Ovary (tissue), 9 donors: Measurements from ENCODE around the gene SPG7. TPM values are rescaled to one million over a fixed set of nuclear protein-coding genes. Genes with fewer than 3 reads are reported as not detected.

Experiments used
- DNase-seq, 5 donors: peaks; one replicate each; pipeline ENCODE4 v3.0.0-alpha.2; 2019 to 2020
- H3K27ac ChIP-seq, 2 donors: fragments of 200-600 bp; one replicate each; pipeline versions ENCODE4 v1.5.1 to v1.8.0; 2019 to 2022
- H3K27me3 ChIP-seq: fragments of 200-600 bp; one replicate; pipeline ENCODE4 v1.8.0; 2022
- H3K36me3 ChIP-seq: fragments of 200-600 bp; sonication (generic); one replicate; pipeline ENCODE4 v1.5.1; 2019
- H3K4me1 ChIP-seq: one replicate; pipeline ENCODE4 v1.8.1; 2013; ENCODE audit warnings: mild to moderate bottlenecking, moderate library complexity; ENCODE audit not compliant: insufficient read depth
- H3K4me3 ChIP-seq: fragments of 200-600 bp; sonication (generic); one replicate; pipeline ENCODE4 v1.5.1; 2017
- H3K9me3 ChIP-seq, 2 donors: fragments of 200-600 bp in 1 of 2; sonication (generic) in 1 of 2; one replicate each; pipeline versions ENCODE4 v1.5.1 to v1.8.1; 2013 to 2019; ENCODE audit warnings: mild to moderate bottlenecking in 1 of 2, moderate library complexity in 1 of 2
- EP300 ChIP-seq: sonication (generic); formaldehyde crosslinking; IDR thresholded peaks from one replicate; pipeline ENCODE4 v1.6.1; 2017; ENCODE audit warnings: antibody characterized with exemption
- POLR2A ChIP-seq: fragments of 450-650 bp; IDR thresholded peaks from one replicate; pipeline ENCODE4 v1.6.1; 2017; ENCODE audit warnings: antibody characterized with exemption, mild to moderate bottlenecking, moderate library complexity
- WGBS, 3 donors: extraction: QIAGEN DNeasy Blood & Tissue Kit in 1 of 3; methylation state at CpG; one replicate each; pipeline versions ENCODE4 v1.1.5 to v1.1.7; 2013 to 2017; 5-methylcytosine and 5-hydroxymethylcytosine counted together
- intact Hi-C, 4 donors: fragments of 100-400 bp; cut with DNase I; formaldehyde crosslinking; loops; one replicate each; pipeline versions ENCODE4 v1.11.0 to v1.15.1; 2022 to 2023
- polyA plus RNA-seq, 2 donors: library from polyadenylated mRNA; stranded (reverse); fragments of 200-250 nt in 1 of 2; fragments of 350-450 nt in 1 of 2; fragmentation: Illumina TruSeq in 1 of 2; extraction: RNeasy Lipid Tissue Mini Kit (QIAGEN cat#74804) in 1 of 2; gene quantifications; one replicate each; pipeline ENCODE4 v1.2.3, GENCODE V29; 2013 to 2014
- total RNA-seq, 7 donors: library from RNA; depleted of rRNA in 2 of 7; stranded (reverse); fragments of >200 nt in 2 of 7; fragmentation: NEBNext Ultra II Directional in 3 of 7; extraction: Animal tissue kit (Norgen Biotek cat#: 25700) in 3 of 7; gene quantifications; one replicate each; pipeline versions ENCODE4 v1.1.0 to v1.2.4, GENCODE V29; 2016 to 2023
- TF ChIP-seq, protein P1 (sequence below), 3 donors: fragments of 450-650 bp in 2 of 3; fragments of 200-600 bp in 1 of 3; IDR thresholded peaks; one replicate each; pipeline versions ENCODE4 v1.5.1 to v1.8.0; 2016 to 2022; ENCODE audit warnings: antibody characterized with exemption in 3 of 3, mild to moderate bottlenecking in 1 of 3
- donor health status: DM: no; HTN: no; CAD: no; lungs with moderate emphysema.
- donor health status: DM: no; HTN: no; CAD: no.
- donor health status: Bipolar disorder and iron deficiency.
- donor health status: DM: yes; HTN: yes; CAD: no.
- donor health status: DM: no; HTN: no; CAD: no.
- donor health status: DM: yes; HTN: yes; CAD: no.

Gene SPG7
- total and polyA plus RNA-seq, 9 donors, result 48.9 to 145 (median 92.2) TPM

DNA sequence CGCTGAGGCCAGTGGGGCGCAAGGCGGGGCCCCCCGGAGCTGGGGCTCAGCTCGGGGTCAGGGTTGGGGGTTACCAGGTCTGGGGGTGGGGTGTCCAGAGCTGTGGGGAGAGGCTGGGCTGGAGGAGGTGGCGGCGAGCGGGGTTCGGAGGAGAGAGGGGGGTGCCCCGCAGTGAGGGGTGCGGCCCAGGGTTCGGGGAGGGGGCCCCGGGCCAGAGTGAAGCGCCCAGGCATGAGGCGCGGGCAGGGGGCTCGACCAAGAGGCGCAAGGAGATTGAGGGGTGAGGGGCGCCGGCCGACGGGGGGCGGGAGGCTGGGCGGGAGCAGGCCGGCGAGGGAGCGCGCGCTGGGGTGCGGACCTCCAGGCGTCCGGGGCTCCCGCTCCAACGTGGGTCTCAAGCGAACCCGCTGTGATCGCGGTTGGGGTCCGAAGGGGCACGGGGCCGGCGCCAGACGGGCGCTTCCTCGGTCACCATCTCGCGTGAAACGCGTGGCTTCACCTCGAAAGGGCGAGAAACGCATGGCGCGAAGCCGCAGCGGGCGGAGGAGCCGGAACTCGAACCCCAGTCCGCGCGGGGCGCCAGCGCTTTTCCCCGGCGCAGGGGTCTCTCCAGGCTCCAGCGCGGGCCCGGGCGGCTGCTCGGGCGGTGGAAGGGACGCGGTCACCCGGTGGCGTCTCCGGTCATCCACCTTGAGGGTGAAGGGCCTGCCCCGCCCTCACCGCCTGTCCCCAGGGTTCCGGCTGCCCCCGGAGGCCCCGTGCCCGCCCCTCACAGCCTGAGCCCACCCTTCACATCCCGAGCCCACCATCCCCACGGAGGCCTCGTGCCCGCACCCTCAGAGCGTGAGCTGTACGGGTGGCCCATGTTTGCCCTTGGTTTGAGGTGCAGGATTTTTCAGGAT, 68.2 kb downstream of the SPG7 start:
- DNase-seq, result no peak
- TF ChIP-seq EP300 (no peak), POLR2A (no peak)
- TF ChIP-seq, protein P1, sequence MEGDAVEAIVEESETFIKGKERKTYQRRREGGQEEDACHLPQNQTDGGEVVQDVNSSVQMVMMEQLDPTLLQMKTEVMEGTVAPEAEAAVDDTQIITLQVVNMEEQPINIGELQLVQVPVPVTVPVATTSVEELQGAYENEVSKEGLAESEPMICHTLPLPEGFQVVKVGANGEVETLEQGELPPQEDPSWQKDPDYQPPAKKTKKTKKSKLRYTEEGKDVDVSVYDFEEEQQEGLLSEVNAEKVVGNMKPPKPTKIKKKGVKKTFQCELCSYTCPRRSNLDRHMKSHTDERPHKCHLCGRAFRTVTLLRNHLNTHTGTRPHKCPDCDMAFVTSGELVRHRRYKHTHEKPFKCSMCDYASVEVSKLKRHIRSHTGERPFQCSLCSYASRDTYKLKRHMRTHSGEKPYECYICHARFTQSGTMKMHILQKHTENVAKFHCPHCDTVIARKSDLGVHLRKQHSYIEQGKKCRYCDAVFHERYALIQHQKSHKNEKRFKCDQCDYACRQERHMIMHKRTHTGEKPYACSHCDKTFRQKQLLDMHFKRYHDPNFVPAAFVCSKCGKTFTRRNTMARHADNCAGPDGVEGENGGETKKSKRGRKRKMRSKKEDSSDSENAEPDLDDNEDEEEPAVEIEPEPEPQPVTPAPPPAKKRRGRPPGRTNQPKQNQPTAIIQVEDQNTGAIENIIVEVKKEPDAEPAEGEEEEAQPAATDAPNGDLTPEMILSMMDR (IDR thresholded peaks at IDR 0.05), result no peak
- H3K4me3 ChIP-seq, result no peak overlapping the region
- no peak overlapping the region for H3K27ac ChIP-seq
- H3K4me1 ChIP-seq, result peaks cover 2% of the 10 kb centered on the region
- H3K9me3 ChIP-seq, result no peaks in the 10 kb centered on the region
- no peaks in the 10 kb centered on the region for H3K27me3 ChIP-seq
- intact Hi-C loops, result no loop called here
- 10 to 26% (median 18%) methylated on average over 55 to 89 of the region's 89 CpGs for WGBS, 3 donors
- no peaks in the 10 kb centered on the region for H3K36me3 ChIP-seq

DNA sequence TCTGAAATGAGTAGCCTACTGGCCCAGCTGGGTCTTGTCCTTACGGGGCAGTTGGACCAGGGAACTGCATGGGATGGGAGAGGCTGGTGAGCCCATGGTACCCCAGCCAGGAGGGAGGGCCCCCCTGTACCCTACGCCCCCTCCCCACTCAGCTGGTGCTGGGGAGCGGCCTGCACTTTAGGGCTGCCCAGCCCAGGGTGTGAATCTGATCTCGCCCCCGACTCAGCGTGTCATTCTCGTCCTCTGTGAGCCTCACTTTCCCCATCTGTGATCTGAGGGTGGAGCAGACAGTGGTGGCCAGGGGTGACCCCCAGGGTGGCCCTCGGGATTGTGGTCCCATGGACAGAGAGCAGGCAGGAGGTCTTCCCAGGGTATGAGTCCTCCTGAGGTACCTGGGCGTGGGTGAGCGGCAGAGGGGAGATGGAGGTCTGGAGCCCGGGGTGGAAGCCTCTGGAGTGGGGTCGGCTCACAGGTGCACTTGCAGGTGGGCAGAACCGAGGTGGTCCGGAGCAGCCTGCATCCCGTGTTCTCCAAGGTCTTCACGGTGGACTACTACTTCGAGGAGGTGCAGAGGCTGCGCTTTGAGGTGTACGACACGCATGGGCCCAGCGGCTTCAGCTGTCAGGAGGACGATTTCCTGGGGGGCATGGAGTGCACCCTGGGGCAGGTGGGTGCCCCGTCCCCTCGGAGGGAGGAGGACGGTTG, 69.0 kb downstream of the SPG7 start:
- DNase-seq, result no peak
- WGBS, 3 donors, result 81 to 86% (median 84%) methylated on average over 25 of the region's 25 CpGs

DNA sequence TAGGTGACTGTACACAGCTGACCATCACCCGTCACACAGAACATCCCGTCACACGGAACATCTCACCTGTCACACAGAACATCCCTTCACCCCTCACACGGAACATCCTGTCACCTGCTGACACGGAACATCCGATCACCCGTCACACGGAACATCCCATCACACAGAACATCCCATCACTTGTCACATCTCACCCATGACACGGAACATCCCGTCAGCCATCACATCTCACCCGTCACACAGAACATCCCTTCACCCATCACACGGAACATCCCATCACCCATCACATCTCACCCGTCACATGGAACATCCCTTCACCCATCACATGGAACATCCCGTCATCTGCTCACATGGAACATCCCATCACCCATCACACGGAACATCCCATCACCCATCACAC, 71.1 kb downstream of the SPG7 start:
- intact Hi-C loops, result no loop called here
- no peak overlapping the region for H3K27ac ChIP-seq
- no peaks in the 10 kb centered on the region for H3K9me3 ChIP-seq
- TF ChIP-seq, protein P1 (IDR thresholded peaks at IDR 0.05), result no peak
- no peak for TF ChIP-seq POLR2A
- no peak for TF ChIP-seq EP300
- H3K27me3 ChIP-seq, result no peaks in the 10 kb centered on the region
- DNase-seq, result no peak
- H3K4me3 ChIP-seq, result no peak overlapping the region
- WGBS, 3 donors, result 88 to 93% (median 90%) methylated on average over 15 of the region's 15 CpGs
- H3K36me3 ChIP-seq, result no peaks in the 10 kb centered on the region
- peaks cover 2% of the 10 kb centered on the region for H3K4me1 ChIP-seq

More for the DNA sequence above, 69.0 kb downstream of the SPG7 start:
- H3K27ac ChIP-seq, result no peak overlapping the region
- intact Hi-C loops, result no loop called here
- H3K9me3 ChIP-seq, result no peaks in the 10 kb centered on the region
- H3K36me3 ChIP-seq, result no peaks in the 10 kb centered on the region
- TF ChIP-seq EP300 (no peak), POLR2A (no peak)
- TF ChIP-seq, protein P1 (IDR thresholded peaks at IDR 0.05), result no peak
- H3K4me1 ChIP-seq, result peaks cover 2% of the 10 kb centered on the region
- H3K4me3 ChIP-seq, result no peak overlapping the region
- no peaks in the 10 kb centered on the region for H3K27me3 ChIP-seq

DNA sequence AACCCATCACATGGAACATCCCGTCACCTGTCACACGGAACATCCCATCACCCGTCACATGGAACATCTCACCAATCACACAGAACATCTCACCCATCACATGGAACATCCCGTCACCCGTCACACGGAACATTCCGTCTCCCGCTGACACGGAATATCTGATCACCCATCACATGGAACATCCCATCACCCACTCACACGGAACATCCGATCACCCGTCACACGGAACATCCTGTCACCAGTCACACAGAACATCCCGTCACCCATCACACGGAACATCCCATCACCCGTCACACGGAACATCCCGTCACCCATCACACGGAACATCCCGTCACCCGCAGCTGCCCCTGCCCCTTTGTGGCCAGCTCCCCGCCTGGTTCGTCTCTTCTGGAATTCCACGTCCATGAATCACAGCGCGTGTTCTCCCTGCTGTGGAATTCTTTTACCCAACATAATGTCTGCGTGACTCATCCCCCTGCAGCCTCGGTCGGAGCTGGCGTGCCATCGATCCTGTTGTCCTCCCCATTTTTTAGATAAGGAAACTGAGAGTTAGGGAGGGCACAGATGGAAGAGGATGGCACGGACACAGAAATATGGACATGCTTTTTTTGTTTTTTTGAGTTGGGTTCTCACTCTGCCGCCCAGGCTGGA, 73.0 kb downstream of the SPG7 start:
- 60 to 76% (median 71%) methylated on average over 33 of the region's 33 CpGs for WGBS, 3 donors
- intact Hi-C loops, result no loop called here
- Histone ChIP-seq H3K9me3 (no peaks in the 10 kb centered on the region), H3K27me3 (no peaks in the 10 kb centered on the region), H3K4me1 (no peaks in the 10 kb centered on the region), H3K27ac (no peak overlapping the region), H3K4me3 (no peak overlapping the region), H3K36me3 (no peaks in the 10 kb centered on the region)
- DNase-seq, result no peak
- no peak for TF ChIP-seq EP300
- TF ChIP-seq POLR2A, result no peak
- TF ChIP-seq, protein P1 (IDR thresholded peaks at IDR 0.05), result no peak
